CD14-positive monocyte (primary cell): Measurements from ENCODE around the gene SNX15. TPM values are rescaled to one million over a fixed set of nuclear protein-coding genes. Genes with fewer than 3 reads are reported as not detected.

Experiments
- DNase-seq, 3 donors: peaks; one replicate each; pipeline ENCODE4 v3.0.0-alpha.2; 2011 to 2022
- H2AFZ ChIP-seq: 2 replicates; pipeline ENCODE4 v1.6.0; 2012; ENCODE audit warnings: mild to moderate bottlenecking, low read depth, low read length, inconsistent platforms; ENCODE audit not compliant: insufficient read depth, poor library complexity, severe bottlenecking
- H3K27ac ChIP-seq, 2 donors: 1 replicate in 1 of 2; 2 replicates in 1 of 2; pipeline ENCODE4 v1.5.1; 2012 to 2013; ENCODE audit warnings: low read length in 2 of 2, control low read depth in 1 of 2, inconsistent platforms in 1 of 2, low read depth in 1 of 2, mild to moderate bottlenecking in 1 of 2
- H3K27me3 ChIP-seq, 2 donors: one replicate each; pipeline versions ENCODE4 v1.6.0 to v1.6.1; 2011 to 2013; ENCODE audit warnings: low read length in 2 of 2; ENCODE audit not compliant: control insufficient read depth in 2 of 2, insufficient read depth in 2 of 2
- H3K36me3 ChIP-seq, 2 donors: replicated peaks in 1 of 2; 1 replicate in 1 of 2; 2 replicates in 1 of 2; pipeline versions ENCODE4 v1.5.1 to v1.6.1; 2012 to 2013; ENCODE audit warnings: low read length in 2 of 2, control low read depth in 1 of 2, inconsistent platforms in 1 of 2, mild to moderate bottlenecking in 1 of 2; ENCODE audit not compliant: insufficient read depth in 2 of 2, control insufficient read depth in 1 of 2
- H3K4me1 ChIP-seq, 2 donors: 1 replicate in 1 of 2; 2 replicates in 1 of 2; pipeline versions ENCODE4 v1.5.1 to v1.6.1; 2012 to 2013; ENCODE audit warnings: low read length in 2 of 2, control low read depth in 1 of 2, inconsistent platforms in 1 of 2, mild to moderate bottlenecking in 1 of 2, moderate library complexity in 1 of 2; ENCODE audit not compliant: insufficient read depth in 2 of 2, control insufficient read depth in 1 of 2
- H3K4me2 ChIP-seq: replicated peaks from 2 replicates; pipeline ENCODE3; 2012; ENCODE audit warnings: low read length, moderate library complexity, mild to moderate bottlenecking; ENCODE audit not compliant: poor library complexity, severe bottlenecking; ENCODE audit errors: extremely low read depth
- H3K4me3 ChIP-seq, 3 experiments: fragments of 200-600 bp in 1 of 3; sonication (generic) in 1 of 3; replicated peaks in 1 of 3; 1 replicate in 2 of 3; 2 replicates in 1 of 3; pipeline ENCODE4 v1.5.1; 2011 to 2013; ENCODE audit warnings: low read length in 3 of 3, mild to moderate bottlenecking in 3 of 3, control low read depth in 2 of 3, low read depth in 2 of 3, inconsistent platforms in 1 of 3, moderate library complexity in 1 of 3
- H3K79me2 ChIP-seq: 2 replicates; pipeline ENCODE4 v1.6.0; 2012; ENCODE audit warnings: mild to moderate bottlenecking, control low read depth, inconsistent platforms, low read length, moderate library complexity; ENCODE audit not compliant: insufficient read depth
- H3K9ac ChIP-seq: 2 replicates; pipeline ENCODE4 v1.6.0; 2017; ENCODE audit warnings: low read length, mild to moderate bottlenecking; ENCODE audit not compliant: insufficient read depth, poor library complexity, severe bottlenecking
- H3K9me3 ChIP-seq, 2 donors: replicated peaks in 1 of 2; 1 replicate in 1 of 2; 2 replicates in 1 of 2; pipeline versions ENCODE4 v1.5.1 to v1.6.1; 2012 to 2013; ENCODE audit warnings: low read length in 2 of 2, control low read depth in 1 of 2; ENCODE audit not compliant: control insufficient read depth in 1 of 2, insufficient read depth in 1 of 2
- H4K20me1 ChIP-seq: 2 replicates; pipeline ENCODE4 v1.6.0; 2012; ENCODE audit warnings: mild to moderate bottlenecking, low read length, control low read depth, moderate library complexity; ENCODE audit not compliant: insufficient read depth
- H3K27ac Mint-ChIP-seq, 7 donors: one replicate each; pipeline ENCODE4 v1.8.0; 2020; ENCODE audit warnings: mild to moderate bottlenecking in 7 of 7, mixed read lengths in 7 of 7, moderate library complexity in 6 of 7, inconsistent platforms in 2 of 7
- H3K27me3 Mint-ChIP-seq, 3 donors: one replicate each; pipeline ENCODE4 v1.8.0; 2021 to 2022; ENCODE audit warnings: low read depth in 3 of 3, mild to moderate bottlenecking in 3 of 3, mixed read lengths in 3 of 3, moderate library complexity in 3 of 3, inconsistent platforms in 1 of 3
- H3K36me3 Mint-ChIP-seq, 2 donors: one replicate each; pipeline ENCODE4 v1.8.0; 2020; ENCODE audit warnings: mixed read lengths in 2 of 2, inconsistent platforms in 1 of 2, mild to moderate bottlenecking in 1 of 2
- H3K4me1 Mint-ChIP-seq: one replicate; pipeline ENCODE4 v1.8.0; 2020; ENCODE audit warnings: mild to moderate bottlenecking, mixed read lengths
- H3K4me3 Mint-ChIP-seq, 2 donors: one replicate each; pipeline ENCODE4 v1.8.0; 2020; ENCODE audit warnings: mild to moderate bottlenecking in 2 of 2, mixed read lengths in 2 of 2, moderate library complexity in 1 of 2
- H3K9me3 Mint-ChIP-seq, 7 donors: one replicate each; pipeline ENCODE4 v1.8.0; 2020 to 2022; ENCODE audit warnings: mixed read lengths in 7 of 7, mild to moderate bottlenecking in 6 of 7, moderate library complexity in 6 of 7, inconsistent platforms in 2 of 7
- CTCF ChIP-seq: fragments of 200-600 bp; IDR thresholded peaks from one replicate; pipeline ENCODE4 v1.8.0; 2022; ENCODE audit warnings: antibody characterized with exemption, mild to moderate bottlenecking
- WGBS: methylation state at CpG from one replicate; pipeline ENCODE4 v1.1.5; 2013; ENCODE audit warnings: missing lambda C conversion rate; ENCODE audit not compliant: insufficient coverage; 5-methylcytosine and 5-hydroxymethylcytosine counted together
- intact Hi-C, 2 donors: fragments of 100-400 bp; cut with micrococcal nuclease; formaldehyde crosslinking; loops; one replicate each; pipeline versions ENCODE4 v1.15.0 to v1.15.1; 2023
- polyA plus RNA-seq, 3 donors: library from polyadenylated mRNA; depleted of rRNA in 1 of 3; unstranded in 2 of 3; stranded (reverse) in 1 of 3; fragments of 300-500 nt in 2 of 3; fragments of >200 nt in 1 of 3; fragmentation: Illumina TruSeq in 2 of 3; gene quantifications; 1 replicate in 2 of 3; 2 replicates in 1 of 3; pipeline ENCODE4 v1.2.3, GENCODE V29; 2012 to 2021

SNX15 gene
- polyA plus RNA-seq, 3 donors: 16.2 to 26.7 (median 17.8) TPM

- no peak overlapping the region for H3K4me3 Mint-ChIP-seq
- no peaks in the 10 kb centered on the region for H3K36me3 Mint-ChIP-seq
- no peak overlapping the region for H2AFZ ChIP-seq
- H3K36me3 ChIP-seq: no peaks in the 10 kb centered on the region
- H3K27me3 ChIP-seq: no peaks in the 10 kb centered on the region
- H3K27ac ChIP-seq: no peak overlapping the region
- 32% methylated on average over 4 of the region's 10 CpGs for WGBS
- DNase-seq: no peak
- H3K9ac ChIP-seq: no peak overlapping the region
- H3K4me1 ChIP-seq: peaks cover 5 to 8% of the 10 kb centered on the region in 2 donors
- intact Hi-C loops: no loop called here
- H3K4me1 Mint-ChIP-seq: peaks cover 36% of the 10 kb centered on the region
- H4K20me1 ChIP-seq: no peaks in the 10 kb centered on the region
- H3K4me3 ChIP-seq: no peak overlapping the region
- no peaks in the 10 kb centered on the region for H3K79me2 ChIP-seq
- no peak for TF ChIP-seq CTCF
- peaks cover 0 to 4% (median 1%) of the 10 kb centered on the region in 7 donors for H3K9me3 Mint-ChIP-seq
- H3K27ac Mint-ChIP-seq: no peak overlapping the region
- H3K27me3 Mint-ChIP-seq: peaks cover 5 to 17% (median 12%) of the 10 kb centered on the region in 3 donors
- H3K4me2 ChIP-seq: no peak overlapping the region
- H3K9me3 ChIP-seq: no peaks in the 10 kb centered on the region
These were observed 33.0 kb downstream of the SNX15 start for GRCh38 chr11:65059959-65060824.

- Mint-ChIP-seq H3K4me1 (peaks cover 31% of the 10 kb centered on the region), H3K27ac (no peak overlapping the region), H3K9me3 (peaks cover 0 to 4% (median 0%) of the 10 kb centered on the region in 7 donors), H3K36me3 (no peaks in the 10 kb centered on the region), H3K27me3 (peaks cover 5 to 17% (median 12%) of the 10 kb centered on the region in 3 donors), H3K4me3 (no peak overlapping the region)
- Histone ChIP-seq H3K79me2 (no peaks in the 10 kb centered on the region), H3K4me2 (no peak overlapping the region), H3K27ac (no peak overlapping the region), H3K36me3 (no peaks in the 10 kb centered on the region), H3K4me1 (peaks cover 5 to 8% of the 10 kb centered on the region in 2 donors), H4K20me1 (no peaks in the 10 kb centered on the region), H3K9ac (no peak overlapping the region), H3K4me3 (no peak overlapping the region), H3K27me3 (no peaks in the 10 kb centered on the region), H3K9me3 (no peaks in the 10 kb centered on the region), H2AFZ (no peak overlapping the region)
- WGBS: 91% methylated on average over 9 of the region's 9 CpGs
- DNase-seq: no peak
- intact Hi-C loops: no loop called here
- no peak for TF ChIP-seq CTCF
These were observed 33.7 kb downstream of the SNX15 start for GRCh38 chr11:65060913-65061408.
